HG02588 (cell line): ENCODE measurements around the gene PLD1.
"Not testable (repeated sequence)": the region's sequence is repeated elsewhere in the genome, so short reads cannot be mapped to it uniquely, and the experiment has no call there.

ENCODE experiments used
- ATAC-seq: cut with Tn5 transposase; IDR thresholded peaks from one replicate; pipeline ENCODE4 v1.9.1; 2021; ENCODE audit warnings: mild to moderate bottlenecking, moderate library complexity; ENCODE audit not compliant: unreplicated experiment

The PLD1 gene

DNA sequence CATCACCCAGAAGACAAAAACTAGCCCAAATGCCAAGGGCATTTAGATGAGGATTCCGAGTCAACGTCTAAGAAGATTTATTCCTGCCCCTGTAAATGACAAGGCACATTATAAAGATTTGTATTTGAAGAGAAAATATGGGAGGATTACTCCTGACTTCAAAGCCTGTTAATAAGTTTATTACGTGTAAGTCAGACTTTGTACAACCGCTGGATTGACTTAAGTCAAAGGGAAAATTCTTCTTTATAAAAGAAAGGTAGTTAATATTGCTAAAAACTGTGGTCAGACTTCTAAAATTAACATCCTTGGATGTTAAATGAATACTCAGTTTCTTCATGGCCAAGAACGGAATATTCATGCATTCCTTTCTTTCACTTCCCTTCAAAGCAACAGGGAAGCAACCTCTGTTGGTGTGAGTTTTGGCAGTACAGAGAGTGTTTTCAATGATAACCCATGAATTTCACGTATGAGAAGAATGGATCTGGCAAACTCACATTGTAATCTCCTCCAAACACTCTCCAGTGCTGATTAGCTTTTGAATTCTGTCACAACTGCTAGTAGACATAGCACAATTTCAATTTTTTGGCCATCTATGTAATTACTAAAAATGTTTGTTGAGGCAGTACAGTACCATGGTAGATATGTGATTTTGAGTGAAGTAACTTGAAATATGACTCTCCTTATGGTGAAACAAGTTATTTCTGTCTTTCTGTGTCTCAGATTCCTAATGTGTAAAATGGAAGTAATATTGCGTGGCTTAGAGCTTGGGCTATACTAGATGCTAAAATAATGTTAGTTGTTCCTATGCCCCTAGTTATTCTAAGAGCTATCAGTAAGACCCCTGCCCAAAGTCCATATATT, 62.0 kb downstream of the PLD1 start:
- no peak for ATAC-seq

DNA sequence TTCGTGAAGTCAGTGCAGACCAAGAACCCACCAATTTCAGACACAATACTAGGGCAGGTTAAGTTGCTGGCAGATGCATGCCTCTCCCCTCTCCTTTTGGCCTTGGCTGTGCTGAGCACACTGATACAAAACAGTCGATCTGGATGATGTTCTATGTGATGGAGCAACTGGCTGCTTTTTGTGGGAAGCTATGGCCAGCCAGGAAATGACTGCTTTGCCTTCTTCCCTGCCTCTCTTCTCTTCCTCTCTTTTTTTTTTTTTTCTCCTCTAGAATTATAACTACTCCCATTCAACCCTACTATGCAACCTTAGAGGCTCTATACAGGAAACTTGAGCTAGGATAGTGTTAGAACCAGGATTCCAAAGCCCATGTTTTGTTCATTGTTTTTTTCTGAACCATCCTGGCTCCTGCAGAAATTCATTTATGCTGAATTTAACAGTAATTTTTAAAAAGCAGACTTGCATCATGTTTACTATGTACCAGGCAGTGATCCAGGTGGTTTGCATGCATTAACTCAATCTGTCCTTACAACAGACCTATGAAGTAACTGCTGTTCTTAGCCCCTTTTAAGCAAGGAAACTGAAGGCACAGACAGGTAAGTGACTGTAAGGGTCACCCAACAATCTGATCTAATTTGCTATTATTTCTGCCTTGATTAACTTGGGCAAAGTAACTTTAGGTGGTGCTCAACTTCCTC, 62.9 kb downstream of the PLD1 start:
- ATAC-seq, result no peak

DNA sequence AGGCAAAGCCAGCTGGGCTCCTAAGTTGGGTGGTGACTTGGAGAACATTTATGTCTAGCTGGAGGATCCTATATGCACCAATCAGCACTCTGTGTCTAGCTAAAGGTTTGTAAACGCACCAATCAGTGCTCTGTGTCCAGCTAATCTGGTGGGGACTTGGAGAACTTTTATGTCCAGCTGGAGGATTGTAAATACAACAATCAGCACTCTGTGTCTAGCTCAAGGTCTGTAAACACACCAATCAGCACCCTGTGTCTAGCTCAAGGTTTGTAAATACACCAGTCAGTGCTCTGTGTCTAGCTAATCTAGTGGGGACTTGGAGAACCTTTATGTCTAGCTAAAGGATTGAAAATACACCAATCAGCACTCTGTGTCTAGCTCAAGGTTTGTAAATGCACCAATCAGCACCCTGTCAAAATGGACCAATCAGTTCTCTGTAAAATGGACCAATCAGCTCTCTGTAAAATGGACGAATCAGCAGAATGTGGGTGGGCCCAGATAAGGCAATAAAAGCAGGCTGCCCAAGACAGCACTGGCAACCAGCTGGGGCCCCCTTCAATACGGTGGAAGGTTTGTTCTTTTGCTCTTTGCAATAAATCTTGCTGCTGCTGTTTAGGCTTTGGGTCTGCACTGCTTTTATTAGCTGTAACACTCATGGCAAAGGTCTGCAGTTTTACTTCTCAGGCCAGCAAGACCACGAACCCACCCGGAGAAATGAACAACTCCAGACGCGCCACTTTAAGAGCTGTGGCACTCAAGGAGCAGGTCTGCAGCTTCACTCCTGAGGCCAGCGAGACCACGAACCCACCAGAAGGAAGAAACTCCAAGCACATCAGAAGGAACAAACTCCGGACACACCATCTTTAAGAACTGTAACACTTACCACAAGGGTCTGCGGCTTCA, 63.7 kb downstream of the PLD1 start:
- ATAC-seq, result not testable (repeated sequence)

DNA sequence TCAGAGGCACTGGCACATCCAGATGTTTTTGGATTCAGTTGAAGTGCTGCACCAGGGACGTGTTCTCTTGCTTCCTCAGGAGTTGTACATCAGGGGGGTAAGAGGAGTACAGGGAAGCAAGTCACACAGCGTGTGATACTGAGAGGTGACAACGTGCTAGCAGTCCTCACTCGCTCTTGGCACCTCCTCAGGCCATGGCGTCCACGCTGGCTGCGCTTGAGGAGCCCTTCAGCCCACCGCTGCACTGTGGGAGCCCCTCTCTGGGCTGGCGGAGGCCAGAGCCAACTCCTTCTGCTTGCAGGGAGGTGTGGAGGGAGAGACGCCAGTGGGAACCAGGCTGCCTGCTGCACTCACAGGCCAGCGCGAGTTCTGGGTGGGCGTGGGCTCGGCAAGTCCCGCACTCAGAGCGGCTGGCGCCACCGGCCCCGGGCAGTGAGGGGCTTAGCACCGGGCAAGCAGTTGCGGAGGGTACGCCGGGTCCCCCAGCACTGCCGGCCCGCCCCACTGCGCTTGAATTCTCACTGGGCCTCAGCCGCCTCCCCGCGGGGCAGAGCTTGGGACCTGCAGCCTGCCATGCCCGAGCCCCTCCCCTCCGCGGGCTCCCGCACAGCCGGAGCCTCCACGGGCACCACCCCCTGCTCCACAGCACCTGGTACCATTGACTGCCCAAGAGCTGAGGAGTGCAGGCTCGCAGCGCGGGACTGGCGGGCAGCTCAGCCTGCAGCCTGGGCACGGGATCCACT, 64.5 kb downstream of the PLD1 start:
- ATAC-seq, result no peak

DNA sequence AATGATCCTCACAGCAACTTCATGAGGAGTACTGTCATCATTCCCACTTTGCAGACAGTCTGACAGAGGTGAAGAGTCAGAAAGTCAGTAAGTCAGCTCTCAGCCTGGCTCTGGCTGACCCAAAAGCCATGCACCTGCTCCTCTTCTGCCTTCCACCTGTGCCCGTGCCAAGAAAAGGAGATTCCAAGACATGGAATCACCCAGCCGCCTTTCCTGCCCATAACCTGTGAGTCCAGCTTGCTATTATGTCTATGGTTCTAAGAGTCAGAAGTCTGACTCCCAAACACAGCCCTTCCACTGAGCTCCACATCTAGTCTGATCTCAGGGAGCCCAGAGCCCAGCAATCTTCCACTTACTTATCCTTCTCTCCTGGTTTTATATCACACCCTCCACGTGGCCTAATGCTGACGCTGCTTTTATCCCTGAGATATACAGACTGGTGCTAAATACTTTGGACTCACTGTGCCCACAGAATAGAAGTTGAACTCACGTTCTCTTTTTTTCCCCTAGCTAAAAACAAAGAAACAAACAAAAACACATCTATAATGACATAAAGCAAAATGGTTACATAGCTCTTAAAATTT, 66.0 kb downstream of the PLD1 start:
- ATAC-seq, result no peak

DNA sequence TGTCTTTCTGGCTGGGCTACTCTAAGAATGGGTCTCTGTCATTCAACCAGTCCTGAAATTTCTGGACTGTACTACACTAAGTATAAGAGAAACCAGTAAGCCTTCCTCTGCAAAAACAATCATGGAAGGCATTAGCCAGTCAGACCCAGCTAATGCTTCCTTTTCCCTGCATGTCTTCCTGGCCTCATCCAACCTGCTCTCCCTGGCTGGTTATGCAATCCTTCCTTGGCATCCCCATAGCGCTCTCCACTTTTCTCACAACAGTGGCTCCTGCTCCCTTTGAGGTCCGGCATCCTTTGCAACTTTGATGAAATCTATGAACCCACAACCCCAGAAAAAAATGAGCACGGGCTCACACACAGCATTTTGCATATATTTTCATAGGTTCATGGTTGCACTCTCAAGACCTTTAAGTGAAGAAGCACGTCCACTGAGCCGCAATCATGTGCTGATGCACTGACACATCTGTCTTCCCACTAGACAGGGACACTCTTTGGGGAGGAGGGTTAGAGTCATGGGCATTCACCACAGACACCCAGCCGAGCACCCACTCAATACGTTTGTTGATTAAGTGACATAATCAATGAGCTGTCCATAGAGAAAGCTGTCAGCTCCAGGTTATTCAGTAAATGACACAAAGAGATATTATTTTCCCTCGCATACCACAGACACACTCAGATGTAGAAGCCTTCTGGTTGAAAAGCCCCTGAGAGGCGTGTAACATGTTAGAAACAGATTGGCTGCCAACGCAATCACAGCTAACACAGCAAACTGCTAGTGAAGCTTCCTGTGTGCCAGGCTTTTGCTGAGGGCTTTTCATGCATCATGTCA, 66.7 kb downstream of the PLD1 start:
- no peak for ATAC-seq

DNA sequence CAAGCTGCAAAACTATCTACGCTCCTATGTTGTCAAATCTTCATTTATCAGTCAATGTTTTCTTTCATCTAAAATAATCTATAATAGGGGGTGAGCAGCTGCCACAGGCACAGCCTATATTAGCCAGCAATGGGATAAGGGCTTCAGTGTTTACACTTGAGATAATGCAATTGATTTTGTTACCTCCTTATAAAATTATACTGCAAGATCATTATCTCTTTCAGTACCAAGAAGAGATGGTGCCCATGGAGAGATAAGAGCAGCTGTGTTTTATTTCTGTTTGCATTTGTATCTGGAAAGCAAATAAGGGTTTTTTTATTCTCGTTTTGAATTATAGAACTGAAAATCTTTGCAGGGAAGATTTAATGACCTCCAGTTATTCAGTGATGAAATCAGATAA, 68.9 kb downstream of the PLD1 start:
- no peak for ATAC-seq

DNA sequence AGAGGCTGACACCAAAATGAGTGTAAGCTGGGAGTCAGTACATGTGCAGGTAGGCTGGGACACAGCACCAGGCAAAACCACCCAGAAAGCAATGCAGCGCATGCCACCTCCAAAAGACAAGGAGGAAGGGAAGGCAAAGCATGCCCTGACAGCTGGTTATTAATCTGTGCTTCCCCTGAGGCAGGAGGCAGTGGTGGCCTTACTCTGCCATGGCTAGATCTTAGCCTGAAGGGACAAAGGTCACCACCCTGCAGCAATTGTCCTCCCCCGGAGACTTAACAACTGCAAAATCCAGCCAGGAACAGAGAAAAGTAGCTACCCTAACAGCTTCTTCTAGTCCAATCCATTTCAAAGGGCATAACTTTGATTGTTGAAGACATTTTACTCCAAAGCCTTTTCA, 73.7 kb downstream of the PLD1 start:
- ATAC-seq, result no peak

DNA sequence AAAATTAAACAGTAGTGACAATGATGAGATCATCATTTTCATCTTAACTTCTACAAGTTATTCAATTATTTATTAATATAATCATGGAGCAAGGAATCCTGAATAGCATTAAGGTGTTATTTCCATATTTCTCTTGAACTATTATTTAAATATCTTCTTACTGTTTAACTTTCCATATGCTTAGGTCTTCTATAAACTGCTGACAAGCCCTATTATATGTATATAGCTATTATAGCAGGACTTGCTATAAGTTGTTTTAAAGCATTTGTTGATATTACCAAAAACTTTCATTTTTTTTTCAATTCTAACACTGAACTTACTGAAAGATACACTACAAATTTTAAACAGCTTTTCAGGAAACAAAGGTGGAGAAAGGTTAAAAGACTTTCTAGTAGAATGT, 76.7 kb downstream of the PLD1 start:
- ATAC-seq, result no peak

DNA sequence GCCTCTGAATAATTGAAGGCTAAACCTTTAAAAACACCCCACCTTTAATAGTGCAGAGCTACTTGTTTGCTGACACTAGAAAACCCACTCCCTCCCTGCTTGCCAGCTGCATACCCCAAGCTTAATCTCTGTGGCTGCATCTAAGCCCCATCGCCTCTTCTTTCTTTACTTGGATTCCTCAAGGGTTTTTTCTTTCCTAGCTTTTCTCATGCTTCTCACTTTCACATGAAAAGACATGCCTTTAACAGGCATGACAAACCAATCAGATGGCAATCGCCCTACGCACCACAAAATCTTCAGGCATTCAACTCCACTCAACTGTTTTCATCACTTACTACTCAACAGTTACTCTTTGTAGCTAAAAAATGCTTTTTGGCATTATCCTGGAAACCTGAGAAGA, 77.5 kb downstream of the PLD1 start:
- no peak for ATAC-seq

DNA sequence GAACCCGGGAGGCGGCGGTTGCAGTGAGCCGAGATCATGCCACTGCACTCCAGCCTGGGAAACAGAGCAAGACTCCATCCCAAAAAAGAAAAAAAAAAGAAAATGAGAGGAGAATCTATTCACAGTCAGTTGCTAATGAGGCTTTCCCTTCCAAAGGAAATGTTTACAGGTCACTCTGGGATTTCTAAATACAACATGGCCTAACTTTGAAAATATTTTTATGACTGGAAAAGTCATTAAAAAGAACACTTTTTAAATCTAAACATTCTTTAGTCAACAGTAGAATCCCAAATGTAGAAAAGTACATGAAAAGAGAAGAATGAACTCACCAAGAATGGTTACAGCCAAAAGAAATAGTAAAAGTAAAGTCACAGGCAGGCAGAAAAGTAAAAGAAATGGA, 78.6 kb downstream of the PLD1 start:
- no peak for ATAC-seq

DNA sequence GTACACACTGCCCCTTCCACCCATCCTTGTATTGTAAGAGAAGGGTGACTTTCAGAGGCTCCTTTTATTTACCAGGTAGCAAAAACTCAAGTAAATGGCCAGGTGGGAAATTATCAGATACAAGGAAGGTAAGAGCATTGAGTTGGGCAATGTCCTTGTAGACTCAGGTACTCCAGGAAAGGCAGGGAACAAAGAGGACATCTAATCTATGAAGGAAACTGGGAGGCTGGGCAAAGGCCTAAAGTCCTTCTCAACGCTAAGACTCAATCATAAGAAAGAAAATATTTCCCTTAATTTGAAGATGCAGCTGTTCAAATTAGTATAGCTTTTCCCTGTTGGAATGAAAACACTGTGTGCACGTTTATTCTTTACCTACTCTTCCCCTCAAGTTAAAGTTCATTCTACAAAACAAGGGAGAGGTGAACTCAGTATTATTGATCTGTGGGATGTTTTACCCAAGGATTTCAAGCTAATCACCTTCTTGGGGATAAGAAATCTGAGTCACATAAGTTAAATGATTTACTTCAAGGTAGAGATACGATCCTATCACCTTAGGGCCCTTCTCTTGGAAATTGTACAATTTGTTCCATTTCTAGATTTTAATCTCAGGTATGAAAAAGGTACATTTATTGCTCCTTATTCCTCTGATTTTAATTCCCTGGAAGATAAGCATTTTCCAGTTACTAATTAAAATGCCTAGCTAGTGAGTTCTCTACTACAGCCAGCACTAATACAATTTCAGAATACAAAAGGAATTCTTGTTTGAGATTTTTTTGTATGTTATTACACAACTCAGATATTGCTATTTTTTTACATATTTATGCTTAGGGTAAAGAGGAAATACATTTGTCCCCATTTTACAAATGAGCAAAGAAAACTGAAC, 80.6 kb downstream of the PLD1 start:
- ATAC-seq, result no peak

DNA sequence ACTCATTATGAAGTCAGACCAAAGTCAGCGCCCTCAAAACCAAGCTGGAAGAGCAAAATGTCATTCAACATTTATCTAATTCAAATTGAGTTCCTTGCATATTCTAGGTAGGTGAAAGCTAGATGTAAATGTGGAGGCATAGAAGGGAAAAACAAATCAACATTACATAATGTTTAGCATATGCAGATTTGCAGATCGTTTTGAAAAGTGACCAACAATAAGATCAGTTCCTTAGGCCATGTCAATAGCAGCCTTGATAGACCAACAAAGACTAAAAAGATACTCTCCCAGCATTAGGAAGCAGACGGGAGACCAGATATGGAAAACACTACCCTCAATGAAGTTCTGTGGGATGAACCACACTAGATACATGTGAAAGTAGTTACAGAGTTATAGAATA, 83.0 kb downstream of the PLD1 start:
- ATAC-seq, result no peak

DNA sequence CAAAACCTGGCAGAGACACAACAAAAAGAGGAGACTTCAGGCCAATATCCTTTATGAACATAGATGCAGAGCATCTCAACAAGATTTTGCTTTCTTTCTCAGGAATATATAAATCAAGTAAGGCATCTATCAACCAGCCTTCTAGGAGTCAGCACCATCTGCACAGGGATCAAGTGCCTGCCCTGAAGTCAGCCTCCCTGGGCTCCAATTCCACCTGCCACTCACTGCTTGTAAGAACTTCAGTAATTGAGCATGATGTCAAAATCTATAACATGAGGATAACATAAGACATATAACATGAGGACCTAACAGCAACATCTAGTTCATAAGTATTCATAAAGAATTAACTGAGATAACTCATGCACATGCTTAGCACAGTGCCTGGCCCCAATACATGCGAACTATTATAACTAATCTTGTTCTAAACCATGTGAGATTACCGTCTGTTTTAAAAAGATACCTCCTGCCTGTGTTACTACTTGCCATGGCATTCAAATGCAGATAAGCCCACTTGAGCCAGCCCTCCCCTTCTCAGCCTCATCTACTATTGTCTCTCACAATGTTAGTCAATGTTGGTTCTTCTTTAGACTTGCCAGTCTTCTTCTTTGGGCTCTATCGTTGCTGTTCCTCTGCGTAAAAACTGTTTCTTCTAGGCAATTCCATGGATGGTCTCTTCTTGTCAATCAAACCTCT, 91.6 kb downstream of the PLD1 start:
- ATAC-seq, result no peak

DNA sequence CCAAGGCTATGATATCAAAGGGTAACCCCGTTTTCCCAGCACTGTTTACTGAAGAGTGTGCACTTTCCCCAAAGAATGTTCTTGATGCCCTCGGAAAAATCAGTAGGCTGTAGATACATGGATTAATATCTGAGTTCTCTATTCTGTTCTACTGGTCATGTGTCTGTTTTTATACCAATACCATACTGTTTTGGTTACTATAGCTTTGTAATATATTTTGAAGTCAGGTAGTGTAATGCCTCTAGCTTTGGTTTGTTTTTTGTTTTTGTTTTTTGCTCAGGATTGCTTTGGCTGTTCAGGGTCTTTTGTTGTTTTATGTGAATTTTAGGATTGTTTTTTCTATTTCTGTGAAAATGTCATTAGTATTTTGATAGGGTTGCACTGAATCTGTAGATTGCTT, 95.1 kb downstream of the PLD1 start:
- no peak for ATAC-seq

DNA sequence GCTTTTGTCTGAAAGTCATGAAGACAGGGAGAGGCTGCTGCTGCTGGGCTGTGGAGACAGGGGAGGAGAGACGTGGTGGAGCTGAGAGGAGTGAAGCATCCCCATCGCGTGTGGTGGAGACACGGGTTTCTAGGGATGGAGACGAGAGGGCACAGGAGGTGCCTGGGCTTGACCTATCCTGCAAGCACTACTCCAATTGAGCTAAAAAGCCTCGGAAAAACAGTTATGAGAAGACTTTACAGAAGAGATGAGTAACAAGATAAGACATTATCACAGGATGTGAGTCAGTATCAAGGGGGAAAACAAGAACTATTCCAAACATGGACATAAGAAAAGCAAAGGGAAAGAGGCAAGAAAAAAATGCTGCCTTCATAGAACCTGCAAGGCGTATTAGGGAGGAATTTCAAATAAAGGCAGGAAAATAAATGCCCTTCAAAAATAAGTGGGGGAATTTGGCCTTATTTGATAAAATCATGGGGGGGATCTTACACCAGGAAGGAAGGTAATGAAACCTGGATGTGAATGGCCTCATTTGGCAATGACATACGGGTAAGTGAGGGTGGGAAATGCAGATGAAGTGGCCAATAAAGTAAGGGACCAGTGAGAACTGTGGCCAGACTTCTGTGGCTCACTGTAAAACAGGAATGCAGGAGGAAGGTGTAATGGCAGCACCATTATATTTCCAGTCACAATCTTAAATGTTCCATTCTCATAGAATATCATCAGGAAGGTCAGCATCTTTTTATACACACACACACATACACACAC, 97.9 kb downstream of the PLD1 start:
- no peak for ATAC-seq

DNA sequence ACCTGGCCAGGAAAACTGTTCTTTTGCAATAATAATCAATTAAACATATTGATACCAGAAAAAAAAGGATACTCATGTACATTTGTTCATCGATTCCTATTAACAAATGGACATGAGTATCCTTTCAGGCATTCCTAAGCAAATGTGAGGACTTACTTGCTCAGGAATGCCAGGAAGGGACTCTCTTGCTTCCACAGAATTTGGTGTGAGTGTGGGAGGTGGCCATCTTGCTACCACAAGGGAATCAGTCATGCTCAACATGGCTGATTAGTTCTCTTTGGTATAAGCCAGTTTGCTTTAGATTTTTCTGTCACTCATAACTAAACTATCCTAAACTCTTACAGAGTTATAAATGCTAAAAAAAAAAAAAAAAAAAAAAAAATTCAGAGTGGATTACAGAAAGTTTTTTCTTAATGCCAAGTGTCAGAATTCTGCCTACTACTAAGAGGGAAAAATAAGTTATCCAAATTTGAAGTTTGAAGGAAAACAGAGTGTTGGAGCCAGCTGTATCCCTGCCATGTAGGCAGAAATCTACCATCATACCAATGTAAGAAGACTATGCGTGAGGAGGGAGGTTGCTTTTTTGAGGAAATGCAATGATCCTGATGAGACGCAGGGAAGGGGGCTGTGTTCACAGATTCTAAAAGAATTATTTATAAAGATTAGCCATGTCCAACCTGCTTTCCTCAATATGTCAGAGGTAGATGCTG, 98.7 kb downstream of the PLD1 start:
- ATAC-seq, result no peak
